DMS 273 treated with DMSO at 0.1 percent for 48 hours (cell line): Measurements from ENCODE around the gene PANX2.

Experiments used
- DNase-seq: peaks from one replicate; lab custom pipeline; 2025; lab: John Stamatoyannopoulos, UW

The PANX2 gene

GRCh38 chr22:50216055-50216683 is 45.6 kb downstream of the PANX2 start:
- no peak for DNase-seq

GRCh38 chr22:50216684-50217520 is 46.4 kb downstream of the PANX2 start:
- no peak for DNase-seq

- DNase-seq = no peak
Observed at GRCh38 chr22:50217543-50218152, 47.1 kb downstream of the PANX2 start.

- DNase-seq = no peak
Observed at GRCh38 chr22:50218153-50218995, 47.8 kb downstream of the PANX2 start.

GRCh38 chr22:50218996-50219727 is 48.6 kb downstream of the PANX2 start:
- no peak for DNase-seq

- DNase-seq = no peak
Observed at GRCh38 chr22:50219800-50220602, 49.5 kb downstream of the PANX2 start.

- no peak for DNase-seq
Observed at GRCh38 chr22:50220603-50221409, 50.3 kb downstream of the PANX2 start.

- no peak for DNase-seq
Observed at GRCh38 chr22:50221410-50222300, 51.1 kb downstream of the PANX2 start.

- no peak for DNase-seq
Observed at GRCh38 chr22:50222508-50222907, 52.0 kb downstream of the PANX2 start.

GRCh38 chr22:50224071-50224470 is 53.5 kb downstream of the PANX2 start:
- no peak for DNase-seq

GRCh38 chr22:50225200-50225969 is 54.9 kb downstream of the PANX2 start:
- no peak for DNase-seq

GRCh38 chr22:50226063-50226874 is 55.7 kb downstream of the PANX2 start:
- no peak for DNase-seq

- DNase-seq = no peak
Observed at GRCh38 chr22:50226875-50227165, 56.3 kb downstream of the PANX2 start.

- DNase-seq = no peak
Observed at GRCh38 chr22:50227579-50228215, 57.2 kb downstream of the PANX2 start.

GRCh38 chr22:50228366-50228765 is 57.8 kb downstream of the PANX2 start:
- DNase-seq = no peak

GRCh38 chr22:50229370-50229769 is 58.8 kb downstream of the PANX2 start:
- DNase-seq = no peak
